Mucosa of gallbladder (tissue), 1 donor: ENCODE measurements around the gene THSD1. TPM values are rescaled to one million over a fixed set of nuclear protein-coding genes. Genes with fewer than 3 reads are reported as not detected.
A peak's percentile ranks its signal among the peaks of the same experiment; 100 is the strongest.

ENCODE experiments used
- DNase-seq: peaks from one replicate; pipeline ENCODE4 v3.0.0-alpha.2; 2020; ENCODE audit warnings: low spot score
- total RNA-seq: library from RNA; stranded (reverse); gene quantifications from one replicate; pipeline ENCODE4 v1.2.1, GENCODE V29; 2021
- donor health status: DM: no; HTN: no; CAD: no.

Gene THSD1, protein sequence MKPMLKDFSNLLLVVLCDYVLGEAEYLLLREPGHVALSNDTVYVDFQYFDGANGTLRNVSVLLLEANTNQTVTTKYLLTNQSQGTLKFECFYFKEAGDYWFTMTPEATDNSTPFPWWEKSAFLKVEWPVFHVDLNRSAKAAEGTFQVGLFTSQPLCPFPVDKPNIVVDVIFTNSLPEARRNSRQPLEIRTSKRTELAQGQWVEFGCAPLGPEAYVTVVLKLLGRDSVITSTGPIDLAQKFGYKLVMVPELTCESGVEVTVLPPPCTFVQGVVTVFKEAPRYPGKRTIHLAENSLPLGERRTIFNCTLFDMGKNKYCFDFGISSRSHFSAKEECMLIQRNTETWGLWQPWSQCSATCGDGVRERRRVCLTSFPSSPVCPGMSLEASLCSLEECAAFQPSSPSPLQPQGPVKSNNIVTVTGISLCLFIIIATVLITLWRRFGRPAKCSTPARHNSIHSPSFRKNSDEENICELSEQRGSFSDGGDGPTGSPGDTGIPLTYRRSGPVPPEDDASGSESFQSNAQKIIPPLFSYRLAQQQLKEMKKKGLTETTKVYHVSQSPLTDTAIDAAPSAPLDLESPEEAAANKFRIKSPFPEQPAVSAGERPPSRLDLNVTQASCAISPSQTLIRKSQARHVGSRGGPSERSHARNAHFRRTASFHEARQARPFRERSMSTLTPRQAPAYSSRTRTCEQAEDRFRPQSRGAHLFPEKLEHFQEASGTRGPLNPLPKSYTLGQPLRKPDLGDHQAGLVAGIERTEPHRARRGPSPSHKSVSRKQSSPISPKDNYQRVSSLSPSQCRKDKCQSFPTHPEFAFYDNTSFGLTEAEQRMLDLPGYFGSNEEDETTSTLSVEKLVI
- 2.9 TPM for total RNA-seq

DNA sequence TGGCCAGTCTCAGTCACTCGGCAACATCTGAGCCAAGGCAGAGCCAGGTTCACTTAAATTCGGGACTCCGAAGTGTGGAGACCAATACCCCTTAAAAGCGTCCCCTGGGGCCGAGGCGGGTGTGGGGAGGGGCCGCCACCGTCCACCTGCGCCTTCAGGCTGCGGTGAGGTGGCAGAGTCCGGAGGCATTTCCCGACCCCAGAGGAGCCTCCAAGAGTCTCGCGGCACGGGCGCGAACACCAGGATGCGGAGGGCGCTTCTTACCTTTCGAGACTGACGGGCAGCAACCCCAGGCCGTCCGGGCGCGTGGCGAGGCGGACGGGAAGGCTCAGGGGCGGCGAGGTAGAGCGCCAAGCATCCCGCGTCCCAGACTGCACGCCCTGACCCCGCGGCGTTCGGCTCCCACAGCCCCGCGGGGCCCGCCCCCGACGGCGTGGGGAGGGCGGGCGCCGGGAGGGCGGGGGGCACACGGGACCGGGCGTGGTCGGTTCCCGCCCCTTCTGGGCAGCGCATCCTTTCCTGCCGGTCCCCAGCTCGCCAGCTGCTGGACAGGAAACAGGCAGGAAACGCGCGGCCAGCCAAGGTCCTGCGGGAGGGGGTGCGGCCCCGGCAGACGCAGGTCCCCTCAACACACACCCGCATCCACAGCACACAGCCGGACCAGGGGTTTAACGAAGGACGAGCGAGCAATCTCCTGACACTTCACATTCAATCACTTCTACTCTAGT, at the start of gene THSD1:
Gene THSD1 (minus strand): TSS at position 406 of the 728 bp plus-strand sequence. CDS start 3,572 bp downstream, outside the sequence.
- peak; percentile 11 for DNase-seq

DNA sequence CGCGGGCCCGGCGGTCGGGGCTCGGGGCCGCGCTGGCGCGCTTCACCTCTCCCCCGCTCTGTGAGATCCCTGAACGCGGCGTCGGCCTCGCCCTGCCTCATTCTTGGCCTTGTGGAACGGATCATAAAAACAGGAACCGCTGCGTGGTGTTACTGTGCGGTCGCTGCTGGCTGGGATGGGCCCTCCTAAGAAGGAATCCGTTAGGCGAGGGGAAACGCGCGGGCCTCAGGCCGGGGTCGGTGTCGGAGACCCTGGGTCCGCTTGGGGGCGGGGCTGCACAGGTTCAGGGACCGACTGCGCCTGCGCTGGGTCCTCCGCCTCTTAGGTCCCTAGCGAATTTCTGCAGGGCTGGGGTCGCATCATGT, 49.7 kb upstream of the THSD1 start:
- DNase-seq = peak; percentile 39

DNA sequence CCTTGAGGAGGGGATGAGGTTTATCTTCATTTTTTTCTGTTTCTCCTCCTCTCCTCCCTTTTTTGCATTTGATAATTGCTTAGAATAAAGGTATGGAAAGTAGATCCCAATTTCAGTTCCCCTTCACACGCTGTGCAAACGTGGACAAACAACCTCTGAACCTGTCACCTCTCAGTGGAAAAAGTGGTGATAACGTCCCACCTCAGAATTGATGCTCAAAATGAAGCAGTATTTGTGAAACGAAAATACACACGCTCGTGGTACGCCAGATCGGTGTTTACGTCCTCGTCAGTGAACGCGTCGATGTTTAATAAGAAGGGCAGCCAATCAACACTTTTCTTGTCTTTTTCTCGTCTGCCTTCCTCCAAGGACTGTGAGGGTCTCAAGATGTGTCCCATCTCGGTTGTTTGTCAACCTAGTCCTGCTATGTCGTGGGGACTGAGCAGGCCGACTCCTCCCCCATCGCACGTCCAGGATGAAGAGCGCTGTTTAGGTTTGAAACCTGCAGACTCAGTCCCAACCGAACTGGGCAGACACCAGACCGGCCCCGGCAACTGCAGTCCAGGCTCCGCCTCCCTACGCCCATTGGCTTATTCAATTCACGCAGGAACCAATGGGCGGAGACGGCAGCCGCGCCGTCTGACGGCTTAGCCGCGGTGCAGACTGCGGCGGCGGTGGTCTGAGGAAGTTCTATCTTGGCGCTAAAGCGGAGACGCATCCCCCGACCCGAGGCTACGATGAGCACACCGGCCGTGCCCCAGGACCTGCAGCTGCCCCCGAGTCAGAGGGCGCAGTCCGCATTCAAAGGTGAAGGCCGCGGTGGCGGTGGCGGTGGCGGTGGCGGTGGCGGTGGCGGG, 49.1 kb upstream of the THSD1 start, which contains the start of gene CKAP2:
Gene CKAP2 (plus strand): TSS at position 659 of the 857 bp plus-strand sequence. CDS start 79 bp downstream, at position 738.
- peak; percentile 95 for DNase-seq

DNA sequence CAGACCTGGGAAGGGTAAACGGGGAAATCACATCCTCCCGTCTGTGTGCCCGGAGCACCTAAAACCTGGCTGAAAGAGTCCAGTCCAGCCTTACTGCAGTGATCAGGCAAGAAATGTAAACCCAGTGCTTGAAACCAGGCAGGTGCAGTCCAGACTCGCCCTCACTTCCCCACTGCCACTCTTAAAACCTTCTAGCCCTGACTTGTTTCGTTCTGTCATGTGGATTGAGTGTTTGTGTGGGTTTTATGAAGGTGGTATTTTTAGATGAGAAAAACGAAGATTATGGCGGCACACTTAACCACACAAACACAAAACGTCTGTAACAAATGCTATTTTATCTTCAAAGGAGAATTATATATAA, 48.5 kb upstream of the THSD1 start:
- no peak for DNase-seq

DNA sequence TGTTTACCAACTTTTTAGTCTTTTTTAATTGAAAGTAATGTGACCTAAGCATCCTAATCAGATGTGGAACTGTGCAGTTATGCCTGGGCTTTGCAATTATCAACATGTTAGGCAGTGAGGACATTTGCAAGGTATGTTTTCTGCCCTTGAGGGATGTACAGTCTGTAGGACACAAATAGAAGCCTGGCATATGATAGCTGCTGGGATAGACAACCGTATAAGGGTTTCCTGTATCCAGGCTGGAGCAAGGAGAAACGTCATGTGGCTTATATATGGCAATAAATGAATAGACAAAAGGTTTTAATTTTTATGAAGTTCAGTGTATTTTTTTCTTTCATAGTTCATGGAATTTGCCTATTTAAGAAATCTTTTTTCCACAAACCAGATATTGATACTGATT, 46.5 kb upstream of the THSD1 start:
- no peak for DNase-seq

DNA sequence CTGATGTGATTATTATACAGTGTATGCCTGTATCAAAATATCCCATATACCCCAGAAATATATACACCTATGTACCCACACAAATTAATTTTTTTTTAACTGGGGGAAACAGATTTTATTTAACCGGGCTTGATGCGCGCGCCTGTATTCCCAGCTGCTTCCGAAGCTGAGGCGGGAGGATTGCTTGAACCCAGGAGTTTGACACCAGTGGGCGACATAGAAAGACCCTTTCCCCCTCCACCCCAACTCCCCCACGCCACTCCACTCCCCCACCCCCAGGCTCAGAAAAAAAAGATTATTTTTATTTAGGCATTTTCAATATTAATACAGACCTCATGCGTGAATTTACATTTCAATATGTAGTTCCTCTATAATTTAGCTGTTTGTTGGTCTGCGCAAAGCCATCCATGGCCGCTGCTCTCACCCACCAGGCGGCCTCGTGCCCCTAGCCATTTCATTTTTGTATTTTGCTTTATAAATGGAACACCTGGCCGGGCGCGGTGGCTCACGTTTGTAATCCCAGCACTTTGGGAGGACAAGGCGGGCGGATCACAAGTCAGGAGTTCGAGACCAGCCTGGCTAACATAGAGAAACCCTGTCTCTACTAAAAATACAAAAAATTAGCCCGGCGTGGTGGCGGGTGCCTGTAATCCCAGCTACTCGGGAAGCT, 45.3 kb upstream of the THSD1 start:
- no peak for DNase-seq

DNA sequence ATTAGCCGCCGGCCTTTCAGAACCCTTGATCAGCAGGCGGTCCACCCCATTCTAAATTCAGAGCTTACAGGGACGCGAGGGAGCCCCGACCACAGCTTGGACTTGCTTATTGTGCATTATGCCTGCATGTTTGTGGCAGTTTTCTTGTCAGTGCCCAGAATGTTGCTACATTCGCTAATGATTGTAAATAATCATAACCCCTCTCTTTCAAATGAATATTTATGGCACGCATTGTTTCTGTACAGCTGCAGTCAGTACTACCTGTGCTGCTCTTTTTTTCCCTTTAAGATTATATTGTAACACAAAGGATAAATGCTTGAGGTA, 44.8 kb upstream of the THSD1 start:
- no peak for DNase-seq

DNA sequence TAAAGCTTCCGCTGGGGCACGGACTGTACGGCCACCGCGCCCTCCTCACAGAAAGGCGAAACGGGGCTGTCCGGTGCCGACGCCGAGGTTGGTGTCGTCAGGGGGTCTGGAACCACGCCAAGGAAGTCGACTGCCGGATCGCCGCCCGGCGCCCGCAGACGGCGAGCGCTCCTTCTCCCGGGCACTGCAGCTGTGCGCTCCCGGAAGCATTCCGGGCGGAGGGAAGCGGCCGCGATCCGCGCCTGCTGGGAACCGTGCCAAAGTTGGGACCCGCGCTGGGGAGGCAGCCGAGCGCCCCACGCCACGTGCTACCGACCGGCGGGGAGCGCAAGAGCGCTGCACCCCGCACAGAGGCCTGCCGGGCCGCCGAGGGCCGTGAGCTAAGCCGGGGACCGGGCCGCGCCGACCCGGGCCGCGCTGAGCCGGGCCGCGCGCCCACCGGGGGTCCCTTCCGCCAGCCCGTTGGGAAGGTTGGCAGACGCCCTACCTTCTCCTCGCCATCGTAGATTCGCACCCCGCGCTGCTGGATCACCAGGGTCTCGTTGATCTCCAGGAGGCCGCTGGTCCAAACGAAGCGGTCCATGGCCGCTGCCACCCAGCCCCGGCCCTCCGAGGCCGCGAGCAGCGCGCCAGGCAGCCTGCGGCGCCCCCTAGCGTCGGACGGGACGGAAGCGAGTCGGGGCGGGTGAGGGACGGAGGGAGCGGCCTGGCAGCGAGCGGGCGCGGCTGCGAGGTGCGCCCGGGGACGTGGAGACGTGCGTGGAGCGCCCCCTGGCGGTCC, 44.2 kb upstream of the THSD1 start, which contains the start of gene VPS36:
Gene VPS36 (minus strand): TSS at position 623 of the 781 bp plus-strand sequence. CDS start 40 bp downstream, at position 583.
- peak; percentile 97 for DNase-seq

DNA sequence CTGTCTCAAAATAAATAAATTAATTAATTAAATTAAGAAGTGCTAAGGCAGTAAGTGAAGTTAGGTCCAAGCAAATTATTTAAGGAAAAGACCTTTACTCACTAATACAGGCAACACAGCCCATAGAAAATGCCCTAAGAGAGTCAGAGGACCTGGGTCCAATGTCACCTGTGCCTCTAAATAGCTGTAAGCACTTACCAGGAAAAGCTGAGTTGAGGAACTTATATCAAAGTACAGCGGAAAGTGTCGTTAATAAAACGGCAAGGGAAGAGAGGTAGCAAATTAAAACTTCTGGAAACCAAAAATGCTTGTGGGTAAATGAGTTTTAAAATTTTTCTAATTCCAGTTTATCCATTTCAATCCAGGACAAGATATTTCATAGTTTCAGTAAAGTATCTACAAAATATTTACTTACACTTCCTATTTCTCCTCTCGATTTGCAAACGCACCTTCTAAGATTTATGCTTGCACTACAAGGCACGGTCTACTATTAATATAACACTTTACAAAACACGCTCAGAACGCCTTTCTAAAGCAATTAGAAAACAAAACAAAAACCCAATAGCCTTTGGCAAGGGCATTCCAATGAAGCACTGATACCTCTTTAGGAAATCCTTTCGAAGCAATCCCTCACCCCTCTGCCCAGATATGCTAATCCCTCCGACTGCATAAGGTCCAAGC, 43.5 kb upstream of the THSD1 start:
- no peak for DNase-seq

DNA sequence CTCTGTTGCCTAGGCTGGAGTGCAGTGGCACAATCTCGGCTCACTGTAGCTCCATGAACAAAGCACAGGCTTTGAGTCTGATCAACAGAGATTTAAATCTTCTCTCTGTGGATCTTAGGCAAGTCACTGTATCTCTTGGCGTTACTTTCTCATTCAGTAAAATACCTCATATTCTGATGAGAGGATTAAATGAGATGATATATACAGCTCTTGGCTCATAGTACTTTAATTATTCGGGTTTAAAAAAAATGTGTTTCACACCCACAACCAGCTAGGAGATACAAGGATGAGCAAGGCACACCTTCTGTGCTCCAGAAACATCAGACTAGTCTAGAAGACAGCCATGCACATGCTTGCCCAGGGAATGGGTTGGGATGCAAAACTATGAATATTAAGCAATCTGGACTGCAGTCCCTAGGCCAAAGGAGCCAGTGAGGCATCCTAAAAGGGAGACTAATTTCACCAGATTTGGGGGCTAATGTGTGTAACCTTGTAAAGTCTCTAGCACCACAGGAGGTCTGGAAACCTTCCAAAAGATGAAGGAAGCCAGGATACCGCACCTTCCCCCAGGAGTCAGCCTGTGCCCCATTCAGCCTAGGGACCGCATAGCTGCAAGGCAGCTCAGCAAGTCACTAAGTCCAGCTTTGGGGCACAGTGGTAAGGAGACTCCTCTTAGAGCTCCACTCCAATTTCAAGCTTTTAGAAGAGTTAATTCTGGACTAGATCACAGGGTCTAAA, 42.0 kb upstream of the THSD1 start:
- no peak for DNase-seq

DNA sequence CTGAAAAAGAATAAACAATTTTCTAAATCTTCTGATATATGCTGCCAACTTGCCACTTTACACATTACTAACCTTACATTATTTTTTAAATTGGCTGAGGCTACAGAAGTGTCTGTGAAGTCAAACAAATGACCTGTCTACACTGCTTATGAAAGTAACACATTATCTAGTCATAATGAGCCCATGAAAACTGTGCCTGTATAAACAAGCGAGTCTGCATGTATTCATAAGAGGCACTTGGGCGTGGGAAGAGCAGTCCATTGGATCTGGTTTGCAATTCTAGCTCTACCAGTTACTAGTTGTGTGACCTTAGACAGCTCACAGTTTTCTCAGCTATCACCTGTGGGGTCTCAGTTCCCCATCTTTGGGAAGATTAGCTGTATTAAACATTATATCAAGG, 41.4 kb upstream of the THSD1 start:
- no peak for DNase-seq

DNA sequence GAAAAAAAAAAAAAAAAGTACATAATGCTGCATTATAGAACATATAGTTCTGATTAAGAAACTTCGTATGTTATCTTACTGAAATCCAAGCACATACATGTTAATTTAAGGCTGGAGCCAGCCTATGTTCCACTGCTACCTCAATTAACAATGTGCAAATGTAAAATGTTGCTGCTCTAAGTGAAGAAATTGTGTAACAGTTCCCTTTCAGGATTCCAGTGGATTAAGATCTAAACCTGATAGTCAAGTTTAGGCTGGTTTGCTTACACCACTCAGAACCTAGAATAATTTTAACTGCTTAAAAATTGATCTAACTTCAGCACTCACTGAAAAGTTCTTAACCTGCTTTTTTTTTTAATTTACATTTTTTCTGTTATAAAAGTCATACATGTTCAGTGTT, 40.3 kb upstream of the THSD1 start:
- DNase-seq = no peak

DNA sequence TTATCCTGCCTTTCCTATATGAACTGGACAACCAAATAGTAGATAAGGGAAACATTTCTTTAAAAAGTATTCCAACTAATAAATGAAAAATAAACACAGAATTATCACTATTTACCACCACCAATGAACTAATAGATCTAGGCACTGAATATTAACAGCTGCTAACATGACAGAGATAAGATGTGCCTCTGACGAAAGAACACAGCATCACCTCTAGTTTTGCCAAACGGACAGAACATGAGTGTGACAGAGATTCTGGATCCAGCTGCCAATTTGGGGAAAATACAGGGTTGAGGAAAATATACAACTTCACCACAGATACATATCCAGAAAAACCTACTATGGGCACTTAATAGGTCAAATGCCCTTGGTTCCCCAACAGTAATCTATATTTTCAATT, 26.5 kb upstream of the THSD1 start:
- no peak for DNase-seq

DNA sequence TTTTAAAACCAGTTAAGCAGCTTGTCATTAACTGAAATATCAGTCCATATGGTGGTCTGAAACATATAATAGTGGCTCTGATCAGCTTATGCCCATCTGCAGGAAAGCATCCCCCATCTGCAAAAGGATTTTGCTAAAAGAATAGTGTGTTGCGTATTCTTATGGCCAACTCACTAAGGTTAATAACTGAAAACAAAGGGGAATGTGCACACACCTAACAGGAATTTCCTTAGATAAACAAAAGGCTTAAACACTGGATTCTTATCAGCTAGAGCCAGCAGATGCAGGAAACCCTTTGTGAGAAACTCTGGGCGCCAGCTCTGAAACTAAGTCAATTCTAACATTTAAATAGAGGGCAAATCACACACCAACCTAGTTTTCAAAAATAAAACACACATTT, 22.3 kb upstream of the THSD1 start:
- no peak for DNase-seq

DNA sequence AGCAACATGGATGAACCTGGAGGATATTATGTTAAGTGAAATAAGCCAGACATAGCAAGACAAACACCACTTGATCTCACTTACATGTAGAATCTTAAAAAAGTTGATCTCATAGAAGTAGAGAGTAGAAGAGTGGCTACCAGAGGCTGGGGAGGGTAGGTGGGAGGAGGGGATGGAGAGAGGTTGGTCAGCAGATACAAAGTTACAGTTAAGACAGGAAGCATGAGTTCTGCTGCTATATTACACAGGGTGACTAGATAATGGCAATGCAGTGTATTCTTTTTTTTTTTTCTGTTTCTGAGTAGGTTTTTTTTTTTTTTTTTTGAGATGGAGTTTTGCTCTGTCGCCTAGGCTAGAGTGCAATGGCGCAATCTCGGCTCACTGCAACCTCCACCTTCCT, 15.2 kb upstream of the THSD1 start:
- DNase-seq = no peak

DNA sequence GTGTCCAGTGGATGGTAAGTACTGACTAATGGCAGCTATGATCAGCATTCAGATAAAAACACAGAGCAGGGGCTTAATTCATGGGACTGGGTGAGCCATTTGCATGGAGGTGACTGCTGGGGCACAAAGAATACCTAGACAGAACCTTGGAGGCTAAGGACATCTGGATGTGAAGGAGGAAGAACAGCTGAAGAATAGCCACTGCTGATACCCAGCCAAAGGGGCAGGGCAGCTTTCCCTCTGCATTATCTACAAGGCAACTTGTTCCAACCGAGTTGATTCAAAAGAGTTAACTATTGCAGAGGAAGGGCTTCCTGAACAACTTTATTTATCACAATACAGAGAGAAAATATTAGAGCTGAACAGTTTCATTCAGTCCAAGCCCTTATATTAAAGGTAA, 13.1 kb upstream of the THSD1 start:
- DNase-seq = no peak

DNA sequence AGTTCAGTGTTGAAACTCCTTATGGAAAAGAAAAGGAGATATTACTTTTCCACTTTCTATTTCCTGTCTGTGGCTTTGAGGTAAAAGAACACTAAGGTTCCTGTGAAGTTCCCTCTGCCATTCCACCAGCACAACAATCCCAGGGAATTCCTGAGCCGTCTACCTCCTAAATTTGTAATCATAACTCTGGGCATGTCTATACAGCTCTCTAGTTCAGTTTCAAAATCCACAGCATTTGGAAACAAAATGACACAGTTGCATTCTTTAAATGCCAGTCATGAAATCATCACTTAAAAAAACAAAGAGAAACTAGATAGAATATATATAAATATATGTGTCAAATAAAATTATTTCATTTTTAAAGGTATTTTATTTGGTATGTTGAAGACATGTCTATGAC, 9.0 kb upstream of the THSD1 start:
- no peak for DNase-seq

DNA sequence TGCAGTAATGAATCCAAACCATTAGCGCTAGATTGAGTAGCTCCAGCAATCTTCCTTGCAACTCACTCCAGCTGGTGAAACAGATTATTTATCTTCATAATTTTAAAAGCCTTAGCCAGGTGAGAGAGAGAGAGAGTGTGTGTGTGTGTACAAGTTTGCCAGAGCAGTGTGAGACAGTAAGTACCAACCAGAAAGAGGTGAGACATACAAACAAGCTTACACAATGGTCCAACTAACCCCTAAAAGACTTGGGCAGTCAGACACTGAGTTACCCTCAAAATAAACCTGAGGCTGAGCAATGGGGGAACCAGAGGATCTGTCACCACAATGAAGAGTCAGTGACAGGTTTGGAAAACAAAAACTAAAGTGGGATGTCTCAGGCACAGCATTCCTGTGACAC, 8.1 kb upstream of the THSD1 start:
- no peak for DNase-seq

DNA sequence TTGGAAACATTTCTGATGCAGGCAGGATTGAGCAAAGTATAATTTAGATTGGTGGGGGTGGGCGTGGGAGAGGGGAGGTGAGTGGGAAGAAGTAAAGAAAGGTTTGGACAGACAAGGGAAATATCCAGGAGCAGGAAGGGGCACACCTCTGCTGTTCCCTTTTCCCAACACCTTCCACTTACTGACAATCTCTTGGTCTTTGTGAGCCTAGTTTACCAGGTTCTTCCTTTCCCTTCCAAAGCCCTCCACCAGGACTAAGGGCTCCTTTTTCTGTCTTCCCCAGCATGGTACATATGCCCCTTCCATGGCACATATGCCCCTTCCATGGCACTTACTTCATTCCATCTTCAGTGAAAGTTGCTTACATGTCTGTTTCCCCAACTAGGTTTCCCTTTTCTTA, 6.2 kb upstream of the THSD1 start:
- no peak for DNase-seq
